HG03521 (cell line): Measurements from ENCODE around the gene ANO1.
"Not testable (repeated sequence)": the region's sequence is repeated elsewhere in the genome, so short reads cannot be mapped to it uniquely, and the experiment has no call there.

Experiments used
- ATAC-seq: cut with Tn5 transposase; IDR thresholded peaks from one replicate; pipeline ENCODE4 v1.9.1; 2021; ENCODE audit warnings: mild to moderate bottlenecking, moderate library complexity; ENCODE audit not compliant: unreplicated experiment

The ANO1 gene

DNA sequence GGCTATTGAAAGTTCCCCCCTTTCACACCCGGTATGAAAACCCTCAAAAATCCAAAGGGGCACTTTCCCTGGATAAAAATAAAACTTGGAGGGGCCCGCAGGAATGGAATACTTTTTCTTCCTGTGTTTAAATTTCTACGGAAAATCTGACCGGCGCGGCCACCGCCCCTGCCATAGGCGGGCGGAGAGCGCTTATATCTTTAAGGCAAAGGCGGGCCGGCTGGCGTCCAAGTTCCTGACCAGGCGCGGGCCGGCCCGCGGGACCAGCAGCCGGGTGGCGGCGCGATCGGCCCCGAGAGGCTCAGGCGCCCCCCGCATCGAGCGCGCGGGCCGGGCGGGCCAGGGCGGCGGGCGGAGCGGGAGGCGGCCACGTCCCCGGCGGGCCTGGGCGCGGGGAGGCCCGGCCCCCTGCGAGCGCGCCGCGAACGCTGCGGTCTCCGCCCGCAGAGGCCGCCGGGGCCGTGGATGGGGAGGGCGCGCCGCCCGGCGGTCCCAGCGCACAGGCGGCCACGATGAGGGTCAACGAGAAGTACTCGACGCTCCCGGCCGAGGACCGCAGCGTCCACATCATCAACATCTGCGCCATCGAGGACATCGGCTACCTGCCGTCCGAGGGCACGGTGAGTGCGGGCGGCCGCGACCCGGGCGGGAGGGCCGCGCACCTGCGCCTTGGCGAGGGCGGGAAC, at the start of gene ANO1:
Gene ANO1 (plus strand): TSS at position 223 of the 686 bp plus-strand sequence. CDS start 290 bp downstream, at position 513.
- no peak for ATAC-seq

DNA sequence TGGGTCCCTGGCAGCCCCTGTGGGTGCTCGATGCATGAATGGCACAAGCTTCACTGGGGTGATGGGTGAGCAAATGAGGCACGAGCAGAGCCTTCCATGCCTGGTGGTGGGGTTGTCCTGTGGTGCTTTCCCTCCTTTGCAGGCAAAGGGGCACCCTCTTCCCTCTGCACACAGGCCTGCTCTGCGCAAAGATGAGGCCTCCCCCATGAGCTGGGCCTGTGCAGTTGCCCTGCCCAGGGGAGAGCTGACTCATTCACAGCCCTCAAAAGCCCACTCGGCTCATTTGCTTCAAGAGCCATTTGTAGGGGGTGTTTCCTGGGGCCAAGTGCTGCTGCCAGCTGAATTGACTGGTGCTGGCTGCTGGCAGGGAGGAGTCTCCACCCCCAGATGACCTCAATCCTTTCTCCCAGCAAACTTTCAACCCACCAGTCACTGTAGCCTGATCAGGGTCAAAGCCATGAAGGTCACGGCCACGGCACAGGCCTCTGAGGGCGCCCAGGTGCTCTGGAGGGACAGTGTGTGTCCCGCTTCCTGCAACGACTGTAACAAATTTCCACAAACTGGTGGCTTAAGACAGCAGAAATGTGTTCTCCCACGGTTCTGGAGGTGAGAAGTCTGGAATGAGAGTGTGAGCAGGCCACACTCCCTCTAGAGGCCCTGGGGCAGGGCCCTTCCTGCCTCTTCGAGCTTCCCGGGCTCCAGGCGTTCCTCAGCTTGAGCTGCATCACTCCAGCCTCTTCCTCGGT, 48.8 kb upstream of the ANO1 start:
- ATAC-seq = no peak

GRCh38 chr11:70029861-70030380, 48.2 kb upstream of the ANO1 start:
- no peak for ATAC-seq

GRCh38 chr11:70030412-70030811, 47.7 kb upstream of the ANO1 start:
- no peak for ATAC-seq

- ATAC-seq = no peak
Measured at GRCh38 chr11:70031631-70032469, 46.3 kb upstream of the ANO1 start.

- no peak for ATAC-seq
Measured at GRCh38 chr11:70032470-70032795, 45.7 kb upstream of the ANO1 start.

DNA sequence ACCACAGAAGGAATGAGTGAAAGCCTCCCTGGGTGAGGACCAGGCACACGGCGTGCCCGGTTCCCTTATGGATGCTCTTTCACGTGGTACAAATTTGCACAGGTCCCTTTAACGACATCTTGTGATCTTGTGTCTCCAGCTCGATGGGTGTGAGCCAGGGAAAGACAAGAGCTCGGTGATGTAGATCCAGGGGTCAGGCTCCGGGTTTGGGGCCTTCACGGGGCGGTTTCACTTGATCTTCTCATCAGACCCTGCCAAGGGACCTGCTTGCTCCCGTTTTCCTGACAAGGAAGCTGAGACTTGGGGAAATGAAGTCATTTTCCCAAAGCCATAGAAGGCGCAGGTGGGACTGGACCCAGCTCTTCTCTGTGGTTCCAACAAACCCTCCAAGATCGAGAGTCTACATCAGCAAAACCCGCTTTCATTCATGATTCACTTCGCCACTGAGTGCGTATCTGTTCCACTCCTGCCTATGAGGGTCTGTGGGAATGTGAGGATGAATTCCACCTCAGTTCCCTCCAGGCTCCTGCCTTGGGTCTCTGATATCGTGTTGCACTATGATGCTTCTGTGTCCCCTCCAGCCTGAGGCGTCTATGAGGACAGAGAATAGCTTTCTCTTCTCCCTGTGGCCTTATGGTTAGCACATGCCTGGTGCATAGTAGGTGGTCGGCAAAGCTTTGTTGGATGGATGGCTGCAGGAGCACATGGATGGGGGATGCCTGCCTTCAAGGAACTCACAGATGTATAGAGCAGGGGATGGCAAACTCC, 45.0 kb upstream of the ANO1 start:
- ATAC-seq = no peak

GRCh38 chr11:70033711-70034070, 44.4 kb upstream of the ANO1 start:
- ATAC-seq = no peak

GRCh38 chr11:70034740-70035365, 43.3 kb upstream of the ANO1 start:
- no peak for ATAC-seq

DNA sequence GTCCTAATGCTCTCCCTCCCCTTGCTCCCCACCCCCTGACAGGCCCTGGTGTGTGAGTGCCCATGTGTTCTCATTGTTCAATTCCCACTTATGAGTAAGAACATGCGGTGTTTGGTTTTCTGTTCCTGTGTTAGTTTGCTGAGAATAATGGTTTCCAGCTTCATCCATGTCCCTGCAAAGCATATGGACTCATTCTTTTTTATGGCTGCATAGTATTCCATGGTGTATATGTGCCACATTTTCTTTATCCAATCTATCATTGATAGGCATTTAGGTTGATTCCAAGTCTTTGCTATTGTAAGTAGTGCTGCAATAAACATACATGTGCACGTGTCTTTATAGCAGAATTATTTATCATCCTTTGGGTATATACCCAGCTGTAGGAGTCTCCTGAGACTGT, 42.5 kb upstream of the ANO1 start:
- not testable (repeated sequence) for ATAC-seq

DNA sequence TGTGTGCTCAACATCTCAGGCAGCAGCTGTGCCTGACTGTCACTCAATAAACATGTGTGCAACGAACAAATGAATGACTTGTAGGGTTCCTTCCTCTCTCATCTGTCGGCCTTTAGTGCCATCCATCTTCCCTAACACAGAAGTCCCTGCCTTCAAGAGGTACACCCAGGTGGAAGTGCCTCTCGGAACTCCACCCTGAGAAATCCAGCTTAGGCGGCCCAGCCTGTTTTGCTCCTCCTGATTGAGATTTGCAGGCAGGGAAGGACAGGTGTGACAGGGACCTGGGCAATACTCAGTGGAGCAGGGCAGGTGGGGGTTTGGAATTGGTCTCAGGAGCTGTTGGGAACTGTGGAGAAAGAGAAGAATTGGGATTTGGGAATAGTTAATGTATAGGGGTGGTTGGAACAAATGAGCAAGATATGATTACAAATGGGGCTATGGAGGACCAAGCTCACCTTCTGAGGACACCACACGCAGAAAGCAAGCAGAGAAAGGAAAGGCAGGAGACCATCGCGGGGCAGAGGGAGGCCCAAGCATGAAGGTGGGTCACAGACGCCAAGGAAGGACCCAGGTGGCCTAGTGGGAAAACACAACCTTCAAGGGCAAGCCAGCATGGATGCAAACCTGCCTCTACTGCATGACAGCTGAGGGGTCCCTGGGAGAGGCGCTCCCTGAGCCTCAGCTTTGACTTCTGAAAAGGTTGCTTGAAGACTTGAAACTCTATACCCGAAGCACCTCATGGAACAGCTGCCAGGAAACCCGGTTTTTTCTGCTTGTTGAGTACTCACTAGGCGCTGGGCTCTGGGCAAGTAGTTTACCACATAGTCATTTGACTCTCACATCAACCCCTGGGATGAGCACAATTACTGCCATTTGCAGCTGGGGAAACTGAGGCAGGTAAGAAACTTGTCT, 40.9 kb upstream of the ANO1 start:
- no peak for ATAC-seq

GRCh38 chr11:70038034-70038834, 39.9 kb upstream of the ANO1 start:
- no peak for ATAC-seq

DNA sequence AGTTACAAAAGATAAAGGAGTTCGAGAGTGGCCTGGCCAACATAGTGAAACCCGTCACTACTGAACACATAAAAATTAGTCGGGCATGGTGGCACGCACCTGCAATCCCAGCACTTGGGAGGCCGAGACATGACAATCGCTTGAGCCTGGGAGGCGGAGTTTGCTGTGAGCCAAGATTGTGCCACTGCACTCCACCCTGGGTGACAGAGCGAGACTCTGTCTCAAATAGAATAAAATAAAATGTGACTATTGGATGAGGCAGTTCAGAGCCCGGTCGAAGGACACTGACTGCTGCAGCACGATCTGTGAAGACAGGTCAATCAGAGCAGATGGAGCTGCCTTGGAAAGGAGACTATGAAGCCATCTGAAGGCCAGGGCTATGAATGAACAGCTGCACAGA, 37.7 kb upstream of the ANO1 start:
- ATAC-seq = no peak

GRCh38 chr11:70040869-70041501, 37.1 kb upstream of the ANO1 start:
- ATAC-seq = no peak

- ATAC-seq = no peak
Measured at GRCh38 chr11:70043482-70043881, 34.6 kb upstream of the ANO1 start.

- ATAC-seq = no peak
Measured at GRCh38 chr11:70046089-70046488, 32.0 kb upstream of the ANO1 start.

GRCh38 chr11:70048279-70049024, 29.7 kb upstream of the ANO1 start:
- ATAC-seq = no peak
